MCF 10A (cell line): ENCODE results near the gene CDNF. TPM values are rescaled to one million over a fixed set of nuclear protein-coding genes. Genes with fewer than 3 reads are reported as not detected.
"Not testable (repeated sequence)": the region's sequence is repeated elsewhere in the genome, so short reads cannot be mapped to it uniquely, and the experiment has no call there.

Source experiments
- BruUV-seq: library from RNA; stranded (reverse); fragments of 400-500 nt; replicated peaks from 2 replicates; lab custom pipeline; 2021; lab: Mats Ljungman, UMichigan
- CTCF ChIA-PET: fragments of 300-600 bp; sonication (Branson Sonifier 250); formaldehyde crosslinking; extraction: SDS; loops from one replicate; lab custom pipeline; 2021; ENCODE audit warnings: antibody characterized with exemption, inconsistent platforms; lab: Yijun Ruan, JAX
- POLR2A ChIA-PET: fragments of 300-600, 350-650 bp; sonication (Branson Sonifier 250); formaldehyde crosslinking; extraction: SDS; loops from one replicate; lab custom pipeline; 2020; ENCODE audit warnings: antibody characterized with exemption, inconsistent platforms; lab: Yijun Ruan, JAX
- DNase-seq: peaks from one replicate; pipeline ENCODE4 v3.0.0-alpha.2; 2018; ENCODE audit not compliant: unreplicated experiment
- H3K27ac Mint-ChIP-seq: one replicate; pipeline ENCODE4 v1.8.0; 2022; ENCODE audit warnings: mild to moderate bottlenecking, low read depth, mixed read lengths; ENCODE audit not compliant: unreplicated experiment
- H3K27me3 Mint-ChIP-seq: one replicate; pipeline ENCODE4 v1.8.0; 2022; ENCODE audit warnings: mixed read lengths; ENCODE audit not compliant: insufficient read depth, unreplicated experiment
- H3K36me3 Mint-ChIP-seq: one replicate; pipeline ENCODE4 v1.8.0; 2022; ENCODE audit warnings: mild to moderate bottlenecking, moderate library complexity, mixed read lengths; ENCODE audit not compliant: insufficient read depth, unreplicated experiment
- H3K4me1 Mint-ChIP-seq: one replicate; pipeline ENCODE4 v1.8.0; 2022; ENCODE audit warnings: mixed read lengths; ENCODE audit not compliant: insufficient read depth, unreplicated experiment
- H3K4me3 Mint-ChIP-seq: one replicate; pipeline ENCODE4 v1.8.0; 2022; ENCODE audit warnings: mild to moderate bottlenecking, moderate library complexity, mixed read lengths; ENCODE audit not compliant: unreplicated experiment
- H3K9me3 Mint-ChIP-seq: one replicate; pipeline ENCODE4 v1.8.0; 2022; ENCODE audit warnings: mixed read lengths; ENCODE audit not compliant: unreplicated experiment
- intact Hi-C: fragments of 100-400 bp; cut with micrococcal nuclease; formaldehyde crosslinking; loops from 2 replicates; pipeline ENCODE4 v1.14.1; 2022
- total RNA-seq: library from RNA; stranded (reverse); gene quantifications from 2 replicates; pipeline ENCODE4 v1.2.3, GENCODE V29; 2022
- TF ChIP-seq, protein P1 (sequence below): fragments of 200-600 bp; IDR thresholded peaks from one replicate; pipeline ENCODE4 v1.8.0; 2022; ENCODE audit warnings: antibody characterized with exemption, mild to moderate bottlenecking; ENCODE audit not compliant: unreplicated experiment

CDNF gene
- total RNA-seq, 1 experiment from 2014 or later, result 2.9 TPM

DNA sequence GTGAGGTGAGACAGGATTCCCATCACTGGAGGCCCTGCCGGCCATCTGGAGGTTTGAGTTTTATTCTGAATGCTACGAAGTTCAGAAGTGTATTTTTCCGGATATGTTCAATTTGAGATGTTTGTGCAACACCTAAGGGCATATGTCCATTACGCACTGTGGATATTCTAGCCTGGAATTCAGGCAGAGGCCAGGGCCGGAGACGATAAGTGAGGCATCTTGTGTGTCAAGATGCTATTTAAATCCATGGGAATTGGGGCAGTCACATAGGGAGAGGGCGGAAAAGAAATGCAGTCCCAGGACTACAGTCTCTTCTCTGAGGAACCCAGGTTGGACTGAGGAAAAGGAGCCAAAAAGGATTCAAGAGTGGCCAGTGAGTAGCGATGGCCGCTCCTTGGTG, 38.9 kb upstream of the CDNF start:
- ChIA-PET CTCF (interaction anchor here (0.5 to 2.0 kb wide), 3 partner anchors 229 to 380 kb away, joined by 3 to 12 read pairs (median 3); no protein-coding TSS in a partner anchor), POLR2A (interaction anchor here (1.1 to 7.3 kb wide), 7 partner anchors 8 to 83 kb away, joined by 3 to 90 read pairs (median 10); partner anchors contain the start of genes CDNF, DCLRE1C, HSPA14 and MEIG1)
- TF ChIP-seq, protein P1, sequence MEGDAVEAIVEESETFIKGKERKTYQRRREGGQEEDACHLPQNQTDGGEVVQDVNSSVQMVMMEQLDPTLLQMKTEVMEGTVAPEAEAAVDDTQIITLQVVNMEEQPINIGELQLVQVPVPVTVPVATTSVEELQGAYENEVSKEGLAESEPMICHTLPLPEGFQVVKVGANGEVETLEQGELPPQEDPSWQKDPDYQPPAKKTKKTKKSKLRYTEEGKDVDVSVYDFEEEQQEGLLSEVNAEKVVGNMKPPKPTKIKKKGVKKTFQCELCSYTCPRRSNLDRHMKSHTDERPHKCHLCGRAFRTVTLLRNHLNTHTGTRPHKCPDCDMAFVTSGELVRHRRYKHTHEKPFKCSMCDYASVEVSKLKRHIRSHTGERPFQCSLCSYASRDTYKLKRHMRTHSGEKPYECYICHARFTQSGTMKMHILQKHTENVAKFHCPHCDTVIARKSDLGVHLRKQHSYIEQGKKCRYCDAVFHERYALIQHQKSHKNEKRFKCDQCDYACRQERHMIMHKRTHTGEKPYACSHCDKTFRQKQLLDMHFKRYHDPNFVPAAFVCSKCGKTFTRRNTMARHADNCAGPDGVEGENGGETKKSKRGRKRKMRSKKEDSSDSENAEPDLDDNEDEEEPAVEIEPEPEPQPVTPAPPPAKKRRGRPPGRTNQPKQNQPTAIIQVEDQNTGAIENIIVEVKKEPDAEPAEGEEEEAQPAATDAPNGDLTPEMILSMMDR, result no peak
- H3K4me1 Mint-ChIP-seq, result peaks cover 19% of the 10 kb centered on the region
- H3K27me3 Mint-ChIP-seq, result no peaks in the 10 kb centered on the region
- no TSS peak for BruUV-seq
- DNase-seq, result no peak
- H3K36me3 Mint-ChIP-seq, result peaks cover 7% of the 10 kb centered on the region
- H3K27ac Mint-ChIP-seq, result peak overlapping the region; percentile 82
- H3K9me3 Mint-ChIP-seq, result no peaks in the 10 kb centered on the region
- intact Hi-C loops, result loop anchor here (2.0 to 10.0 kb wide), 3 partner anchors 22 to 288 kb away; partner anchors contain the start of gene NMT2
- H3K4me3 Mint-ChIP-seq, result peak overlapping the region; percentile 79

GRCh38 chr10:14875941-14876340, 38.1 kb upstream of the CDNF start:
- ChIA-PET CTCF (interaction anchor here (0.6 to 1.4 kb wide), 2 partner anchors 17 to 84 kb away, joined by 3 read pairs; no protein-coding TSS in a partner anchor), POLR2A (interaction anchor here (0.8 to 2.6 kb wide), 6 partner anchors 9 to 222 kb away, joined by 3 to 12 read pairs (median 3); partner anchors contain the start of genes DCLRE1C, HSPA14 and MSANTD7)
- TF ChIP-seq, protein P1, result no peak
- H3K27ac Mint-ChIP-seq, result peak overlapping the region; percentile 31
- no TSS peak for BruUV-seq
- H3K36me3 Mint-ChIP-seq, result peaks cover 14% of the 10 kb centered on the region
- no peaks in the 10 kb centered on the region for H3K9me3 Mint-ChIP-seq
- peak overlapping the region; percentile 79 for H3K4me3 Mint-ChIP-seq
- peak; percentile 31 for DNase-seq
- intact Hi-C loops, result loop anchor here (2.0 to 10.0 kb wide), 3 partner anchors 21 to 289 kb away; partner anchors contain the start of gene NMT2
- no peaks in the 10 kb centered on the region for H3K27me3 Mint-ChIP-seq
- H3K4me1 Mint-ChIP-seq, result peaks cover 19% of the 10 kb centered on the region

- intact Hi-C loops, result loop anchor here (10.0 kb wide), 1 partner anchor 292 kb away; the partner anchor contains the start of gene NMT2
- peaks cover 41% of the 10 kb centered on the region for H3K36me3 Mint-ChIP-seq
- no peak overlapping the region for H3K4me3 Mint-ChIP-seq
- TF ChIP-seq, protein P1, result no peak
- H3K4me1 Mint-ChIP-seq, result peaks cover 13% of the 10 kb centered on the region
- peak; percentile 13 for DNase-seq
- H3K27me3 Mint-ChIP-seq, result no peaks in the 10 kb centered on the region
- ChIA-PET CTCF (interaction anchor here (0.7 to 1.2 kb wide), 3 partner anchors 10 to 73 kb away, joined by 3 to 4 read pairs (median 4); no protein-coding TSS in a partner anchor), POLR2A (interaction anchor here (0.8 to 2.6 kb wide), 3 partner anchors 26 to 80 kb away, joined by 3 to 12 read pairs (median 3); partner anchors contain the start of genes CDNF, DCLRE1C, HSPA14 and MSANTD7)
- BruUV-seq, result no TSS peak
- no peak overlapping the region for H3K27ac Mint-ChIP-seq
- H3K9me3 Mint-ChIP-seq, result no peaks in the 10 kb centered on the region
These were observed 35.4 kb upstream of the CDNF start for GRCh38 chr10:14873090-14873760.

- H3K9me3 Mint-ChIP-seq, H3K4me3 Mint-ChIP-seq, H3K4me1 Mint-ChIP-seq, POLR2A ChIA-PET, CTCF ChIA-PET, intact Hi-C loops, H3K27me3 Mint-ChIP-seq, DNase-seq, H3K27ac Mint-ChIP-seq, BruUV-seq: not testable (repeated sequence)
- H3K36me3 Mint-ChIP-seq, result peaks cover 39% of the 10 kb centered on the region
These were observed 27.0 kb upstream of the CDNF start for GRCh38 chr10:14864871-14865270.

- CTCF ChIA-PET, intact Hi-C loops, H3K27ac Mint-ChIP-seq, POLR2A ChIA-PET, H3K4me3 Mint-ChIP-seq, H3K9me3 Mint-ChIP-seq, H3K4me1 Mint-ChIP-seq, DNase-seq, BruUV-seq, H3K27me3 Mint-ChIP-seq: not testable (repeated sequence)
- H3K36me3 Mint-ChIP-seq, result peaks cover 35% of the 10 kb centered on the region
These were observed 26.6 kb upstream of the CDNF start for GRCh38 chr10:14864466-14864865.
